IMR-90 (cell line): ENCODE data around the gene FOXS1. TPM values are rescaled to one million over a fixed set of nuclear protein-coding genes. Genes with fewer than 3 reads are reported as not detected.

Experiments
- ATAC-seq: fragments of 200-7000 bp; cut with Tn5 transposase; 2 replicates; pipeline ENCODE4 v1.9.1; 2020; ENCODE audit warnings: low read depth, mild to moderate bottlenecking, moderate library complexity
- BruUV-seq: library from RNA; stranded (reverse); fragments of 400-500 nt; replicated peaks from 2 replicates; lab custom pipeline; 2021; lab: Mats Ljungman, UMichigan
- CTCF ChIA-PET: fragments of 300-600 bp; formaldehyde crosslinking; extraction: SDS; loops from one replicate; lab custom pipeline; 2021; ENCODE audit warnings: antibody characterized with exemption; lab: Yijun Ruan, JAX
- POLR2A ChIA-PET: fragments of 300-600 bp; sonication (Branson Sonifier 250); formaldehyde crosslinking; loops from one replicate; lab custom pipeline; 2022; ENCODE audit warnings: antibody characterized with exemption; ENCODE audit not compliant: unreplicated experiment; lab: Charles Lee
- DNase-seq: peaks from one replicate; pipeline ENCODE4 v3.0.0; 2013
- H2AFZ ChIP-seq: replicated peaks from 2 replicates; pipeline ENCODE3; 2013; ENCODE audit warnings: low read length, mild to moderate bottlenecking; ENCODE audit not compliant: poor library complexity
- H2AK5ac ChIP-seq: 2 replicates; pipeline ENCODE4 v1.6.1; 2013; ENCODE audit warnings: low read depth, low read length, inconsistent platforms
- H2AK9ac ChIP-seq: replicated peaks from 2 replicates; pipeline ENCODE3; 2013; ENCODE audit warnings: mild to moderate bottlenecking, low read depth, low read length, moderate library complexity; ENCODE audit not compliant: poor library complexity
- H2BK120ac ChIP-seq: 2 replicates; pipeline ENCODE4 v1.6.1; 2013; ENCODE audit warnings: low read depth, low read length, inconsistent platforms
- H2BK15ac ChIP-seq: 3 replicates; pipeline ENCODE4 v1.6.1; 2013; ENCODE audit warnings: low read depth, low read length, inconsistent platforms
- H2BK20ac ChIP-seq: 2 replicates; pipeline ENCODE4 v1.6.1; 2013; ENCODE audit warnings: low read depth, mild to moderate bottlenecking, inconsistent platforms, low read length, moderate library complexity
- H2BK5ac ChIP-seq: 2 replicates; pipeline ENCODE4 v1.6.1; 2013; ENCODE audit warnings: mild to moderate bottlenecking, low read depth, low read length, inconsistent platforms; ENCODE audit not compliant: poor library complexity, severe bottlenecking
- H3K14ac ChIP-seq: replicated peaks from 2 replicates; pipeline ENCODE4 v1.6.1; 2013; ENCODE audit warnings: low read depth, low read length, inconsistent platforms
- H3K18ac ChIP-seq: 2 replicates; pipeline ENCODE4 v1.6.1; 2013; ENCODE audit warnings: low read depth, low read length, control low read depth
- H3K23ac ChIP-seq: 2 replicates; pipeline ENCODE4 v1.6.1; 2013; ENCODE audit warnings: low read depth, low read length, inconsistent platforms
- H3K27ac ChIP-seq: 2 replicates; pipeline ENCODE4 v1.5.1; 2013; ENCODE audit warnings: mild to moderate bottlenecking, control low read depth, low read length; ENCODE audit not compliant: insufficient read depth
- H3K27me3 ChIP-seq: 2 replicates; pipeline ENCODE4 v1.6.1; 2013; ENCODE audit warnings: low read length; ENCODE audit not compliant: control insufficient read depth, insufficient read depth
- H3K36me3 ChIP-seq: 2 replicates; pipeline ENCODE4 v1.6.1; 2013; ENCODE audit warnings: low read length, mixed read lengths; ENCODE audit not compliant: control insufficient read depth, insufficient read depth
- H3K4ac ChIP-seq: 2 replicates; pipeline ENCODE4 v1.6.1; 2013; ENCODE audit warnings: low read depth, low read length, inconsistent platforms
- H3K4me1 ChIP-seq: 2 replicates; pipeline ENCODE4 v1.6.1; 2013; ENCODE audit warnings: low read length, mixed read lengths; ENCODE audit not compliant: control insufficient read depth, insufficient read depth
- H3K4me2 ChIP-seq: 2 replicates; pipeline ENCODE4 v1.6.1; 2013; ENCODE audit warnings: low read depth, mild to moderate bottlenecking, control low read depth, low read length, moderate library complexity
- H3K4me3 ChIP-seq: 2 replicates; pipeline ENCODE4 v1.5.1; 2013; ENCODE audit warnings: low read depth, mild to moderate bottlenecking, control low read depth, low read length, moderate library complexity; ENCODE audit not compliant: insufficient read depth
- H3K56ac ChIP-seq: 2 replicates; pipeline ENCODE4 v1.6.1; 2013; ENCODE audit warnings: low read length, inconsistent platforms; ENCODE audit not compliant: insufficient read depth; ENCODE audit errors: extremely low read depth
- H3K79me1 ChIP-seq, 2 experiments: 2 replicates each; pipeline ENCODE4 v1.6.1; 2013; ENCODE audit warnings: low read length in 2 of 2, inconsistent platforms in 1 of 2, low read depth in 1 of 2
- H3K9ac ChIP-seq: 2 replicates; pipeline ENCODE4 v1.6.1; 2013; ENCODE audit warnings: low read depth, low read length, control low read depth
- H3K9me1 ChIP-seq: 2 replicates; pipeline ENCODE4 v1.6.1; 2013; ENCODE audit warnings: low read length, inconsistent platforms; ENCODE audit not compliant: insufficient read depth
- H3K9me3 ChIP-seq: 2 replicates; pipeline ENCODE4 v1.6.1; 2013; ENCODE audit warnings: low read length; ENCODE audit not compliant: control insufficient read depth, insufficient read depth
- H4K20me1 ChIP-seq: 2 replicates; pipeline ENCODE4 v1.6.1; 2013; ENCODE audit warnings: low read length, inconsistent platforms; ENCODE audit not compliant: insufficient read depth
- H4K5ac ChIP-seq: 2 replicates; pipeline ENCODE4 v1.6.1; 2013; ENCODE audit warnings: mild to moderate bottlenecking, low read depth, low read length, control low read depth
- H4K8ac ChIP-seq, 2 experiments: 2 replicates each; pipeline ENCODE4 v1.6.1; 2013; ENCODE audit warnings: low read depth in 2 of 2, low read length in 2 of 2, control low read depth in 1 of 2, inconsistent platforms in 1 of 2
- H4K91ac ChIP-seq: 2 replicates; pipeline ENCODE4 v1.6.1; 2013; ENCODE audit warnings: low read depth, low read length, inconsistent platforms; ENCODE audit not compliant: insufficient read depth
- BHLHE40 ChIP-seq: fragments of 150-350 bp; IDR thresholded peaks from 2 replicates; pipeline ENCODE4 v1.6.1; 2016; ENCODE audit warnings: mild to moderate bottlenecking, low read depth, low read length
- CEBPB ChIP-seq: IDR thresholded peaks from 2 replicates; pipeline ENCODE4 v1.6.1; 2012; ENCODE audit warnings: low read depth, low read length, improper control_type of control experiment
- FOS ChIP-seq: fragments of 150-350 bp; IDR thresholded peaks from 2 replicates; pipeline ENCODE4 v1.6.1; 2016; ENCODE audit warnings: low read depth, low read length
- MAFK ChIP-seq: IDR thresholded peaks from 2 replicates; pipeline ENCODE4 v1.6.1; 2012; ENCODE audit warnings: low read depth, low read length, improper control_type of control experiment
- MAZ ChIP-seq: IDR thresholded peaks from 2 replicates; pipeline ENCODE4 v1.6.1; 2012; ENCODE audit warnings: low read depth, mild to moderate bottlenecking, low read length, improper control_type of control experiment, moderate library complexity, borderline replicate concordance
- MXI1 ChIP-seq: IDR thresholded peaks from 2 replicates; pipeline ENCODE4 v1.6.1; 2012; ENCODE audit warnings: low read depth, mild to moderate bottlenecking, low read length, moderate library complexity, borderline replicate concordance
- POLR2A ChIP-seq: IDR thresholded peaks from 2 replicates; pipeline ENCODE4 v1.6.1; 2012; ENCODE audit warnings: mild to moderate bottlenecking, low read depth, low read length
- RAD21 ChIP-seq: IDR thresholded peaks from 2 replicates; pipeline ENCODE4 v1.6.1; 2012; ENCODE audit warnings: low read length, improper control_type of control experiment
- RCOR1 ChIP-seq: IDR thresholded peaks from 2 replicates; pipeline ENCODE4 v1.6.1; 2012; ENCODE audit warnings: mild to moderate bottlenecking, low read length, improper control_type of control experiment; ENCODE audit not compliant: insufficient replicate concordance
- RFX5 ChIP-seq: IDR thresholded peaks from 2 replicates; pipeline ENCODE4 v1.8.0; 2012; ENCODE audit warnings: low read depth, mild to moderate bottlenecking, low read length, moderate library complexity
- SMC3 ChIP-seq: fragments of 150-350 bp; IDR thresholded peaks from 2 replicates; pipeline ENCODE4 v1.6.1; 2016; ENCODE audit warnings: low read depth, mild to moderate bottlenecking, antibody characterized with exemption, low read length, moderate library complexity
- WGBS, 2 experiments: methylation state at CpG; one replicate each; pipeline versions ENCODE4 v1.1.5 to v1.1.7; 2013; ENCODE audit warnings: missing lambda C conversion rate in 2 of 2; ENCODE audit not compliant: insufficient read length in 1 of 2; ENCODE audit errors: extremely low coverage in 2 of 2; 5-methylcytosine and 5-hydroxymethylcytosine counted together
- dilution Hi-C: fragments of 300-500 bp; cut with HindIII; formaldehyde crosslinking; loops from one replicate; pipeline ENCODE4 v1.14.3; 2018; ENCODE audit warnings: low sequenced_read_pairs; ENCODE audit not compliant: unreplicated experiment
- in situ Hi-C: fragments of 300-500 bp; cut with MboI; formaldehyde crosslinking; loops from 3 replicates; pipeline ENCODE4 v1.14.3; 2019; ENCODE audit warnings: low sequenced_read_pairs, inconsistent platforms, mixed read lengths
- intact Hi-C: fragments of 100-400 bp; cut with micrococcal nuclease; formaldehyde crosslinking; loops from 2 replicates; pipeline ENCODE4 v1.10.0; 2022
- polyA plus RNA-seq, 3 experiments: library from polyadenylated mRNA; depleted of rRNA; stranded (reverse); fragments of >200 nt; gene quantifications; 2 replicates each; pipeline ENCODE4 v1.2.3, GENCODE V29; 2012; ENCODE audit warnings: low replicate concordance in 1 of 3
- total RNA-seq: library from RNA; depleted of rRNA; stranded (reverse); fragments of >200 nt; gene quantifications from 2 replicates; pipeline ENCODE4 v1.2.3, GENCODE V29; 2012
- TF ChIP-seq, protein P1 (sequence below): fragments of 150-350 bp; IDR thresholded peaks from 2 replicates; pipeline ENCODE4 v1.6.1; 2017; ENCODE audit warnings: mild to moderate bottlenecking, antibody characterized with exemption, low read length, low read depth
- TF ChIP-seq, protein P2 (sequence below): fragments of 150-350 bp; IDR thresholded peaks from 2 replicates; pipeline ENCODE4 v1.6.1; 2016; ENCODE audit warnings: low read depth, mild to moderate bottlenecking, low read length, moderate library complexity, borderline replicate concordance

FOXS1 gene
- total and polyA plus RNA-seq, 2 of the 4 experiments (the other 2 are of a cell fraction) = not detected

- no peak for ATAC-seq
- Histone ChIP-seq H4K20me1 (peaks cover 36% of the 10 kb centered on the region), H3K4me2 (no peak overlapping the region), H3K9ac (no peak overlapping the region), H2AFZ (no peak overlapping the region), H2BK120ac (no peak overlapping the region), H2BK5ac (no peak overlapping the region), H2AK5ac (peak overlapping the region; percentile 10; the same call in 1 of the 2 replicates), H3K9me1 (peaks cover 36% of the 10 kb centered on the region), H3K4ac (no peak overlapping the region), H3K4me1 (peaks cover 30% of the 10 kb centered on the region), H3K27ac (no peak overlapping the region), H3K56ac (no peak overlapping the region), H2AK9ac (no peak overlapping the region), H3K14ac (no peak overlapping the region), H2BK20ac (no peak overlapping the region; the same call in 1 of the 2 replicates), H4K5ac (no peak overlapping the region), H3K79me1 (0 out of 4 replicates have a peak, but pooled peaks cover 0 to 4% of the 10 kb centered on the region in 2 experiments), H3K27me3 (peaks cover 3% of the 10 kb centered on the region; the same call in 1 of the 2 replicates), H4K8ac (no peak overlapping the region), H3K36me3 (no peaks in the 10 kb centered on the region), H2BK15ac (no peak overlapping the region), H3K4me3 (no peak overlapping the region), H3K9me3 (no peaks in the 10 kb centered on the region), H3K18ac (no peak overlapping the region), H3K23ac (no peak overlapping the region), H4K91ac (no peak overlapping the region)
- intact Hi-C loops = no loop called here
- TF ChIP-seq, protein P1, sequence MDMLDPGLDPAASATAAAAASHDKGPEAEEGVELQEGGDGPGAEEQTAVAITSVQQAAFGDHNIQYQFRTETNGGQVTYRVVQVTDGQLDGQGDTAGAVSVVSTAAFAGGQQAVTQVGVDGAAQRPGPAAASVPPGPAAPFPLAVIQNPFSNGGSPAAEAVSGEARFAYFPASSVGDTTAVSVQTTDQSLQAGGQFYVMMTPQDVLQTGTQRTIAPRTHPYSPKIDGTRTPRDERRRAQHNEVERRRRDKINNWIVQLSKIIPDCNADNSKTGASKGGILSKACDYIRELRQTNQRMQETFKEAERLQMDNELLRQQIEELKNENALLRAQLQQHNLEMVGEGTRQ = no peak
- TF ChIP-seq CEBPB = no peak
- TF ChIP-seq MAZ = no peak
- no peak for TF ChIP-seq FOS
- no peak for TF ChIP-seq RCOR1
- TF ChIP-seq MXI1 = no peak
- TF ChIP-seq BHLHE40 = no peak
- TF ChIP-seq MAFK = no peak
- no peak for TF ChIP-seq RFX5
- TF ChIP-seq POLR2A = no peak
- TF ChIP-seq RAD21 = no peak
- TF ChIP-seq SMC3 = no peak
- TF ChIP-seq, protein P2, sequence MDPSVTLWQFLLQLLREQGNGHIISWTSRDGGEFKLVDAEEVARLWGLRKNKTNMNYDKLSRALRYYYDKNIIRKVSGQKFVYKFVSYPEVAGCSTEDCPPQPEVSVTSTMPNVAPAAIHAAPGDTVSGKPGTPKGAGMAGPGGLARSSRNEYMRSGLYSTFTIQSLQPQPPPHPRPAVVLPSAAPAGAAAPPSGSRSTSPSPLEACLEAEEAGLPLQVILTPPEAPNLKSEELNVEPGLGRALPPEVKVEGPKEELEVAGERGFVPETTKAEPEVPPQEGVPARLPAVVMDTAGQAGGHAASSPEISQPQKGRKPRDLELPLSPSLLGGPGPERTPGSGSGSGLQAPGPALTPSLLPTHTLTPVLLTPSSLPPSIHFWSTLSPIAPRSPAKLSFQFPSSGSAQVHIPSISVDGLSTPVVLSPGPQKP = no peak
- dilution Hi-C loops = no loop called here
- in situ Hi-C loops = loop anchor here (25.0 kb wide), 2 partner anchors 649 to 824 kb away; partner anchors contain the start of gene C20orf203
- ChIA-PET CTCF (interaction anchor here (0.7 to 3.5 kb wide), 5 partner anchors 8 to 279 kb away, joined by 3 to 12 read pairs (median 3); no protein-coding TSS in a partner anchor), POLR2A (no interaction called here)
- no peak for DNase-seq
- BruUV-seq = no TSS peak
- 71% methylated on average over 3 of the region's 9 CpGs; no CpG with 5 or more reads in 1 of the 2 experiments for WGBS, 2 experiments
These were observed 6.6 kb downstream of the FOXS1 start for GRCh38 chr20:31838646-31839292.
